Measurements from ENCODE around the gene TYR. TPM values are rescaled to one million over a fixed set of nuclear protein-coding genes. Genes with fewer than 3 reads are reported as not detected.

TYR gene
- total RNA-seq, 1 experiment from 2014 or later = not detected

GRCh38 chr11:89175796-89176195 lies 1.9 kb upstream of the TYR start:
- Mint-ChIP-seq H3K27ac (no peak overlapping the region), H3K4me1 (peaks cover 14% of the 10 kb centered on the region), H3K9me3 (no peaks in the 10 kb centered on the region), H3K27me3 (ENCODE audit: low read depth) (no peaks in the 10 kb centered on the region), H3K36me3 (no peaks in the 10 kb centered on the region), H3K4me3 (no peak overlapping the region)
- TF ChIP-seq USF2 (CRISPR knock-in tag; IDR thresholded peaks at IDR 0.05) = peak; percentile 50
- TF ChIP-seq ZNF671 (CRISPR knock-in tag; IDR thresholded peaks at IDR 0.05) = no peak
- POLR2A ChIA-PET = no interaction called here
- CTCF ChIA-PET = no interaction called here
- peak; percentile 60 for ATAC-seq
- no peak for DNase-seq (ENCODE audit: low spot score)

GRCh38 chr11:89176938-89177337 lies 737 bp upstream of the TYR start:
- CTCF ChIA-PET = no interaction called here
- ATAC-seq = no peak
- POLR2A ChIA-PET = no interaction called here
- H3K27ac Mint-ChIP-seq = no peak overlapping the region
- H3K4me3 Mint-ChIP-seq = no peak overlapping the region
- no peak for TF ChIP-seq NFE2L1 (CRISPR knock-in tag; IDR thresholded peaks at IDR 0.05)
- TF ChIP-seq JAZF1 (CRISPR knock-in tag; IDR thresholded peaks at IDR 0.05) = no peak
- TF ChIP-seq IRF1 (CRISPR knock-in tag; IDR thresholded peaks at IDR 0.05) = no peak
- no peak for TF ChIP-seq E2F1 (CRISPR knock-in tag; IDR thresholded peaks at IDR 0.05)
- TF ChIP-seq USF2 (CRISPR knock-in tag; IDR thresholded peaks at IDR 0.05) = no peak
- TF ChIP-seq ZNF671 (CRISPR knock-in tag; IDR thresholded peaks at IDR 0.05) = no peak
- no peaks in the 10 kb centered on the region for H3K27me3 Mint-ChIP-seq (ENCODE audit: low read depth)
- H3K36me3 Mint-ChIP-seq = no peaks in the 10 kb centered on the region
- DNase-seq (ENCODE audit: low spot score) = no peak
- H3K4me1 Mint-ChIP-seq = peaks cover 25% of the 10 kb centered on the region
- no peaks in the 10 kb centered on the region for H3K9me3 Mint-ChIP-seq

- peak; percentile 79 for ATAC-seq
- Mint-ChIP-seq H3K27me3 (ENCODE audit: low read depth) (no peaks in the 10 kb centered on the region), H3K27ac (no peak overlapping the region), H3K4me1 (peaks cover 19% of the 10 kb centered on the region), H3K4me3 (peak overlapping the region; percentile 6; the same call in 1 of the 2 replicates), H3K36me3 (no peaks in the 10 kb centered on the region), H3K9me3 (no peaks in the 10 kb centered on the region)
- DNase-seq (ENCODE audit: low spot score) = peak; percentile 13
- TF ChIP-seq ATF3 (CRISPR knock-in tag; conservative IDR thresholded peaks at IDR 0.05) (no peak), FOXJ3 (CRISPR knock-in tag; IDR thresholded peaks at IDR 0.05; ENCODE audit: borderline replicate concordance) (no peak), TP53 (CRISPR knock-in tag; IDR thresholded peaks at IDR 0.05) (no peak)
- ChIA-PET CTCF (no interaction called here), POLR2A (interaction anchor here (0.6 kb wide), 1 partner anchor 200 kb away, joined by 5 read pairs; no protein-coding TSS in a partner anchor)
These were observed 3.4 kb downstream of the TYR start for GRCh38 chr11:89181111-89181510.

GRCh38 chr11:89182773-89183518 lies 5.3 kb downstream of the TYR start:
- POLR2A ChIA-PET = no interaction called here
- Mint-ChIP-seq H3K27me3 (ENCODE audit: low read depth) (no peaks in the 10 kb centered on the region), H3K27ac (no peak overlapping the region), H3K4me3 (no peak overlapping the region), H3K36me3 (no peaks in the 10 kb centered on the region), H3K4me1 (peaks cover 18% of the 10 kb centered on the region), H3K9me3 (no peaks in the 10 kb centered on the region)
- DNase-seq (ENCODE audit: low spot score) (no peak), ATAC-seq (no peak)
- CTCF ChIA-PET = no interaction called here
- no peak for TF ChIP-seq CREB1 (CRISPR knock-in tag; IDR thresholded peaks at IDR 0.05)
- no peak for TF ChIP-seq GRHL2 (CRISPR knock-in tag; IDR thresholded peaks at IDR 0.05; ENCODE audit: insufficient replicate concordance, severe bottlenecking)
- TF ChIP-seq ELF4 (CRISPR knock-in tag; IDR thresholded peaks at IDR 0.05; ENCODE audit: low read depth) = no peak
- no peak for TF ChIP-seq E2F1 (CRISPR knock-in tag; IDR thresholded peaks at IDR 0.05)
- no peak for TF ChIP-seq ZBTB43 (CRISPR knock-in tag; IDR thresholded peaks at IDR 0.05)
- TF ChIP-seq ZNF263 (CRISPR knock-in tag; IDR thresholded peaks at IDR 0.05; ENCODE audit: low read depth) = no peak
- TF ChIP-seq MLX (CRISPR knock-in tag; IDR thresholded peaks at IDR 0.05) = no peak
- TF ChIP-seq SMAD3 (CRISPR knock-in tag; IDR thresholded peaks at IDR 0.05; ENCODE audit: borderline replicate concordance) = no peak
- no peak for TF ChIP-seq ERG (CRISPR knock-in tag; IDR thresholded peaks at IDR 0.05)
- no peak for TF ChIP-seq RORB (CRISPR knock-in tag; IDR thresholded peaks at IDR 0.05)
- no peak for TF ChIP-seq NR3C1 (CRISPR knock-in tag; conservative IDR thresholded peaks at IDR 0.05; ENCODE audit: low read depth)
